PC-9 (cell line): ENCODE measurements around the gene ADAM30. TPM values are rescaled to one million over a fixed set of nuclear protein-coding genes. Genes with fewer than 3 reads are reported as not detected.

Experiments
- BruUV-seq: library from RNA; stranded (reverse); fragments of 400-500 nt; replicated peaks from 2 replicates; lab custom pipeline; 2021; lab: Mats Ljungman, UMichigan
- CTCF ChIA-PET: fragments of 300-600 bp; sonication (Branson Sonifier 250); formaldehyde crosslinking; loops from one replicate; lab custom pipeline; 2022; ENCODE audit warnings: antibody characterized with exemption; lab: Charles Lee
- POLR2A ChIA-PET: fragments of 300-600 bp; sonication (Branson Sonifier 250); formaldehyde crosslinking; loops from one replicate; lab custom pipeline; 2022; ENCODE audit warnings: antibody characterized with exemption; ENCODE audit not compliant: unreplicated experiment; lab: Charles Lee
- DNase-seq, 2 experiments: peaks; one replicate each; pipeline versions ENCODE4 v3.0.0 to v3.0.0-alpha.2; 2015 to 2022; ENCODE audit warnings: mixed read lengths in 1 of 2
- H2AFZ ChIP-seq: fragments of 200-600 bp; sonication (generic); 2 replicates; pipeline ENCODE4 v1.8.1; 2017; ENCODE audit warnings: antibody characterized with exemption
- H3F3A ChIP-seq: fragments of 200-600 bp; sonication (generic); 2 replicates; pipeline ENCODE4 v1.8.1; 2017; ENCODE audit warnings: antibody characterized with exemption, mild to moderate bottlenecking, low read depth; ENCODE audit not compliant: insufficient read depth
- H3K27ac ChIP-seq: fragments of 200-600 bp; sonication (generic); 2 replicates; pipeline ENCODE4 v1.6.1; 2016; ENCODE audit warnings: mixed run types
- H3K27me3 ChIP-seq: fragments of 200-600 bp; sonication (generic); 2 replicates; pipeline ENCODE4 v1.6.1; 2016; ENCODE audit warnings: low read depth, mixed run types; ENCODE audit not compliant: insufficient read depth
- H3K36me3 ChIP-seq: fragments of 200-600 bp; sonication (generic); 2 replicates; pipeline ENCODE4 v1.6.1; 2016; ENCODE audit warnings: low read depth, mixed run types
- H3K4me1 ChIP-seq: fragments of 200-600 bp; sonication (generic); replicated peaks from 2 replicates; pipeline ENCODE4 v1.6.1; 2016; ENCODE audit warnings: mixed run types; ENCODE audit not compliant: insufficient read depth
- H3K4me2 ChIP-seq: fragments of 200-600 bp; sonication (generic); 2 replicates; pipeline ENCODE4 v1.6.1; 2017; ENCODE audit warnings: mixed run types
- H3K4me3 ChIP-seq: fragments of 200-600 bp; sonication (generic); 2 replicates; pipeline ENCODE4 v1.6.1; 2016; ENCODE audit warnings: mixed run types
- H3K79me2 ChIP-seq: fragments of 200-600 bp; sonication (generic); 2 replicates; pipeline ENCODE4 v1.6.1; 2017; ENCODE audit warnings: low read depth, mixed run types
- H3K9me2 ChIP-seq: fragments of 200-600 bp; sonication (generic); 2 replicates; pipeline ENCODE4 v1.8.1; 2017; ENCODE audit warnings: mild to moderate bottlenecking; ENCODE audit not compliant: insufficient read depth
- H3K9me3 ChIP-seq: fragments of 200-600 bp; sonication (generic); 2 replicates; pipeline ENCODE4 v1.8.1; 2016; ENCODE audit warnings: low read depth; ENCODE audit not compliant: insufficient read depth
- H4K20me1 ChIP-seq: fragments of 200-600 bp; sonication (generic); 2 replicates; pipeline ENCODE4 v1.8.1; 2017; ENCODE audit not compliant: insufficient read depth
- EZH2 ChIP-seq: fragments of 200-600 bp; sonication (generic); IDR thresholded peaks from 2 replicates; pipeline ENCODE4 v1.8.0; 2017; ENCODE audit warnings: antibody characterized with exemption, low read depth
- intact Hi-C: fragments of 100-400 bp; cut with micrococcal nuclease; formaldehyde crosslinking; loops from one replicate; pipeline ENCODE4 v1.10.0; 2022; ENCODE audit not compliant: unreplicated experiment
- total RNA-seq: library from RNA; stranded (reverse); gene quantifications from 2 replicates; pipeline ENCODE4 v1.2.3, GENCODE V29; 2021
- TF ChIP-seq, protein P1 (sequence below): fragments of 200-600 bp; sonication (generic); conservative IDR thresholded peaks from 2 replicates; pipeline ENCODE4 v1.6.1; 2017; ENCODE audit warnings: mixed run types, antibody characterized with exemption, mild to moderate bottlenecking, moderate library complexity

ADAM30 gene
- total RNA-seq, 1 experiment from 2014 or later, result not detected

DNA sequence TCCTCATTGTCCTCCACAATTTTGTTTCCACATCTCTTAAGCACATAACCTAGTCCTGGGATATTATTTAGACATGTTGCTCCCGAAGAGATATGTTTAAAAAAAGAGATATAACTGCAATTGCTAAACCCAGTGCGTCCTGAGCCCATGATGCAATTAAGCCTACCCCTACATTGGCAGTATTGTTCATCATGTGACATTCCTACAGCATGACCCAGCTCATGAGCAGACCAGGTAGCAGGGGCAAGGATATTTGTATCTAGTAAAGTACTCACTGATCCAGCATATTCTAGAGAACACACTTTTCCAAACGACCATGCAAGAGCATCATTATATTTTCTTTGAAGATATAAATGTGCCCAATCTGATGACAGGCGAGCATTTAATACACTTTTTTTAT is 1.2 kb downstream of the ADAM30 start:
- no peak for DNase-seq
- CTCF ChIA-PET, result no interaction called here
- BruUV-seq, result no TSS peak
- Histone ChIP-seq H3K27me3 (no peaks in the 10 kb centered on the region), H3K4me3 (no peak overlapping the region), H3K79me2 (no peaks in the 10 kb centered on the region), H4K20me1 (no peaks in the 10 kb centered on the region), H3K9me3 (no peaks in the 10 kb centered on the region), H3K4me1 (no peaks in the 10 kb centered on the region), H2AFZ (no peak overlapping the region), H3K36me3 (no peaks in the 10 kb centered on the region), H3K9me2 (no peaks in the 10 kb centered on the region), H3K4me2 (no peak overlapping the region), H3F3A (no peaks in the 10 kb centered on the region), H3K27ac (no peak overlapping the region)
- no peak for TF ChIP-seq EZH2
- POLR2A ChIA-PET, result no interaction called here
- intact Hi-C loops, result no loop called here

DNA sequence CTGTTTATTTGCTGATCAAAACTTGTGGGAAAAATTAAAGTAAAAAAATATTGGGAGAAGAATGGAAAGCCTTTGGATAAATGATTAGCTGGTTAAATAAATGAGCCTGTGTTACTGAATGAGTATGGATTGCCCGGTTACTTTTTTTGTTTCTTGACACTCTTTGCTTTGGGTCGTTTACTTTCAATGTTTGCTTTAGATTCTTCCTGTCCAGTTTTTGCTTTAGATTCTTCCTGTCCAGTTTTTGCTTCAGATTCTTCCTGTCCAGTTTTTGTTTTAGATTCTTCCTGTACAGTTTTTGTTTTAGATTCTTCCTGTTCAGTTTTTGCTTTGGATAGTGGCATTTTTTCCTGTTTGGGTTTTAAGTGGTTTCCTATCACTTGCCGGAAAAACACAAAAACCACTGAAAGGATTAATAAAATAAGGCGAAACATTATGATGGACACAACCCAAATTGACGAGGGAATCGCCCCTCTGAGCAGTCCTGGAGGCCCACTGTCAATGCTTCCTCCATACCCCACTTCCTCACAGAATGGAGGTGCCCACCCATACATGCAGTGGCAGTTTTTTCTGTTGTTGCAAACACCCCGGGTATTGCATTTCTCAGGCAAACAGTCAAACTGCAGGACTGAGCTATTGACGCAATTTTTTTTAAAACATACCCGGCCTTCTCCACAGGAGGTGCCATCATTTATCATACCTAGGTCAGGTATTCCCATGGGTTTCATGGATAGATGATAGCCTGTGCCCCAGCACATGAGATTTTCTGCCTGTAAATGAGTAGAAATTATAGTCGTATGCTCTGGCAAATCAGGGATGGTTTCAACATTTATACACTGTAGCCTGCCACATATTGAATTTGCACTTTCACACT is 2.3 kb downstream of the ADAM30 start:
- H3K4me3 ChIP-seq, result no peak overlapping the region
- no peak for TF ChIP-seq EZH2
- TF ChIP-seq, protein P1, sequence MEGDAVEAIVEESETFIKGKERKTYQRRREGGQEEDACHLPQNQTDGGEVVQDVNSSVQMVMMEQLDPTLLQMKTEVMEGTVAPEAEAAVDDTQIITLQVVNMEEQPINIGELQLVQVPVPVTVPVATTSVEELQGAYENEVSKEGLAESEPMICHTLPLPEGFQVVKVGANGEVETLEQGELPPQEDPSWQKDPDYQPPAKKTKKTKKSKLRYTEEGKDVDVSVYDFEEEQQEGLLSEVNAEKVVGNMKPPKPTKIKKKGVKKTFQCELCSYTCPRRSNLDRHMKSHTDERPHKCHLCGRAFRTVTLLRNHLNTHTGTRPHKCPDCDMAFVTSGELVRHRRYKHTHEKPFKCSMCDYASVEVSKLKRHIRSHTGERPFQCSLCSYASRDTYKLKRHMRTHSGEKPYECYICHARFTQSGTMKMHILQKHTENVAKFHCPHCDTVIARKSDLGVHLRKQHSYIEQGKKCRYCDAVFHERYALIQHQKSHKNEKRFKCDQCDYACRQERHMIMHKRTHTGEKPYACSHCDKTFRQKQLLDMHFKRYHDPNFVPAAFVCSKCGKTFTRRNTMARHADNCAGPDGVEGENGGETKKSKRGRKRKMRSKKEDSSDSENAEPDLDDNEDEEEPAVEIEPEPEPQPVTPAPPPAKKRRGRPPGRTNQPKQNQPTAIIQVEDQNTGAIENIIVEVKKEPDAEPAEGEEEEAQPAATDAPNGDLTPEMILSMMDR, result no peak
- no peak for DNase-seq
- no peaks in the 10 kb centered on the region for H3K36me3 ChIP-seq
- H4K20me1 ChIP-seq, result no peaks in the 10 kb centered on the region
- H3K9me3 ChIP-seq, result no peaks in the 10 kb centered on the region
- H3K27ac ChIP-seq, result no peak overlapping the region
- no peak overlapping the region for H2AFZ ChIP-seq
- no peaks in the 10 kb centered on the region for H3K9me2 ChIP-seq
- no TSS peak for BruUV-seq
- H3K27me3 ChIP-seq, result no peaks in the 10 kb centered on the region
- no peaks in the 10 kb centered on the region for H3F3A ChIP-seq
- ChIA-PET CTCF (no interaction called here), POLR2A (no interaction called here)
- no peak overlapping the region for H3K4me2 ChIP-seq
- H3K4me1 ChIP-seq, result no peaks in the 10 kb centered on the region
- H3K79me2 ChIP-seq, result no peaks in the 10 kb centered on the region
- intact Hi-C loops, result no loop called here

DNA sequence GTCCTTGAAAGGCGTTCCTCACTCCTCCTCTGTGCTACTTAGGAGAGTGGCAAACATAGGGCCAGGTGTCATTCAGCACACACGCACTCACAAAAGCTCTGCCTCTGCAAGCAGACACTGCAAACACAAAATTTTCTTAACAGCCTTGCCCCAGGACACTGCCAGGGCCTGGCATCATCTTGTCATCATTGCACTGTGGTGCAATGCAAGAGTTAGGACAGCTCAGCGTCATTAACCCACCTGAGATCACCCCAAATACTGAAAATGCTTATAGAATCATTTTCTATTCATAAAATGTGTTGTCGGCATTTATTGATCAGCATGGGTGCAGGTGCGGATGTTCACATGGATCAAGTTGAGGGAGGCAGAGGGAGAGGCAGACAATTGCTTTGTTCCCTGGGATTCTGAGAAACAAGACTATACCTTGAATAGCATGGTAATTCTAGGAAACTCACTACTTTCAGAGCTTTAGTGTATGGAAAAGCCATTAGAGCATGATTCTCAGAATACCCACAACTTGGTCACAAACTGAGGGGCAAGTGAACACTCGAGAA is 3.0 kb downstream of the ADAM30 start:
- POLR2A ChIA-PET, result no interaction called here
- DNase-seq, result no peak
- no peaks in the 10 kb centered on the region for H3K79me2 ChIP-seq
- H3K36me3 ChIP-seq, result no peaks in the 10 kb centered on the region
- no peak for TF ChIP-seq EZH2
- TF ChIP-seq, protein P1, result no peak
- no peaks in the 10 kb centered on the region for H3K9me2 ChIP-seq
- H3K27ac ChIP-seq, result no peak overlapping the region
- H2AFZ ChIP-seq, result no peak overlapping the region
- no TSS peak for BruUV-seq
- CTCF ChIA-PET, result no interaction called here
- H3F3A ChIP-seq, result no peaks in the 10 kb centered on the region
- intact Hi-C loops, result no loop called here
- H4K20me1 ChIP-seq, result no peaks in the 10 kb centered on the region
- no peak overlapping the region for H3K4me3 ChIP-seq
- H3K27me3 ChIP-seq, result no peaks in the 10 kb centered on the region
- H3K4me2 ChIP-seq, result no peak overlapping the region
- no peaks in the 10 kb centered on the region for H3K4me1 ChIP-seq
- no peaks in the 10 kb centered on the region for H3K9me3 ChIP-seq
